Body of pancreas (tissue), 4 donors: Measurements from ENCODE around the gene PLCB4. TPM values are rescaled to one million over a fixed set of nuclear protein-coding genes. Genes with fewer than 3 reads are reported as not detected.

Source experiments
- ATAC-seq: fragments of 150-250 bp; one replicate; pipeline ENCODE4 v1.9.1; 2016
- DNase-seq, 4 donors: peaks; one replicate each; pipeline ENCODE4 v3.0.0-alpha.2; 2019
- H3K27ac ChIP-seq, 4 donors: fragments of 200-600 bp; sonication (generic); 1 replicate in 3 of 4; 2 replicates in 1 of 4; pipeline versions ENCODE4 v1.5.1 to v1.6.1; 2016 to 2019; ENCODE audit warnings: mild to moderate bottlenecking in 1 of 4, mixed read lengths in 1 of 4, moderate library complexity in 1 of 4
- H3K27me3 ChIP-seq, 2 donors: fragments of 200-600 bp; sonication (generic); one replicate each; pipeline ENCODE4 v1.6.0; 2016; ENCODE audit warnings: mild to moderate bottlenecking in 1 of 2
- H3K36me3 ChIP-seq, 2 donors: fragments of 200-600 bp; sonication (generic); replicated peaks in 1 of 2; 2 replicates each; pipeline ENCODE4 v1.5.1; 2016; ENCODE audit warnings: low read depth in 2 of 2; ENCODE audit not compliant: insufficient read depth in 1 of 2
- H3K4me1 ChIP-seq: fragments of 200-600 bp; sonication (generic); one replicate; pipeline ENCODE4 v1.6.0; 2016
- H3K4me3 ChIP-seq, 2 donors: fragments of 200-600 bp; sonication (generic); 1 replicate in 1 of 2; 2 replicates in 1 of 2; pipeline ENCODE4 v1.5.1; 2016 to 2019
- H3K9me3 ChIP-seq, 3 donors: fragments of 200-600 bp; sonication (generic); 1 replicate in 2 of 3; 2 replicates in 1 of 3; pipeline ENCODE4 v1.5.1; 2016
- CTCF ChIP-seq, 7 experiments: fragments of 450-650 bp in 4 of 7; fragments of 200-600 bp in 3 of 7; sonication (generic) in 3 of 7; IDR thresholded peaks; one replicate each; pipeline ENCODE4 v1.5.1; 2016 to 2019; ENCODE audit warnings: antibody characterized with exemption in 7 of 7
- POLR2A ChIP-seq, 3 donors: fragments of 450-650 bp; IDR thresholded peaks; one replicate each; pipeline ENCODE4 v1.6.1; 2016; ENCODE audit warnings: antibody characterized with exemption in 3 of 3, mild to moderate bottlenecking in 2 of 3
- whole genome bisulfite sequencing, 2 donors: methylation state at CpG; one replicate each; pipeline ENCODE4 v1.1.5; 2017; 5-methylcytosine and 5-hydroxymethylcytosine counted together
- intact Hi-C: fragments of 100-400 bp; cut with DNase I; formaldehyde crosslinking; loops from one replicate; pipeline ENCODE4 v1.15.1; 2023
- total RNA-seq, 2 donors: library from RNA; depleted of rRNA; stranded (reverse); fragments of >200 nt; gene quantifications; one replicate each; pipeline ENCODE4 v1.1.0, GENCODE V29; 2016

The PLCB4 gene
- total RNA-seq, 2 donors from 2014 or later = 1.3 to 3.4 TPM

GRCh38 chr20:9447182-9447581, 378.3 kb downstream of the PLCB4 start:
- Histone ChIP-seq H3K36me3 (no peaks in the 10 kb centered on the region), H3K9me3 (no peaks in the 10 kb centered on the region), H3K4me1 (no peaks in the 10 kb centered on the region), H3K27ac (no peak overlapping the region), H3K4me3 (no peak overlapping the region), H3K27me3 (no peaks in the 10 kb centered on the region)
- DNase-seq = no peak
- no peak for ATAC-seq
- intact Hi-C loops = no loop called here
- TF ChIP-seq POLR2A (IDR thresholded peaks at IDR 0.05) (no peak), CTCF (IDR thresholded peaks at IDR 0.05) (no peak)

- TF ChIP-seq POLR2A (IDR thresholded peaks at IDR 0.05) (no peak), CTCF (IDR thresholded peaks at IDR 0.05) (no peak)
- Histone ChIP-seq H3K4me1 (no peaks in the 10 kb centered on the region), H3K27ac (no peak overlapping the region), H3K36me3 (no peaks in the 10 kb centered on the region), H3K4me3 (no peak overlapping the region), H3K27me3 (no peaks in the 10 kb centered on the region), H3K9me3 (no peaks in the 10 kb centered on the region)
- WGBS, 2 donors = 56 to 68% methylated on average over 2 of the region's 2 CpGs
- no peak for ATAC-seq
- intact Hi-C loops = no loop called here
- DNase-seq = no peak
Measured at GRCh38 chr20:9453201-9453600, 384.3 kb downstream of the PLCB4 start.

- Histone ChIP-seq H3K36me3 (no peaks in the 10 kb centered on the region), H3K4me1 (no peaks in the 10 kb centered on the region), H3K27ac (no peak overlapping the region), H3K4me3 (no peak overlapping the region), H3K9me3 (no peaks in the 10 kb centered on the region), H3K27me3 (no peaks in the 10 kb centered on the region)
- DNase-seq (no peak), ATAC-seq (no peak)
- TF ChIP-seq CTCF (IDR thresholded peaks at IDR 0.05) (no peak), POLR2A (IDR thresholded peaks at IDR 0.05) (no peak)
- 64 to 65% methylated on average over 2 of the region's 2 CpGs for WGBS, 2 donors
- intact Hi-C loops = no loop called here
Measured at GRCh38 chr20:9454791-9455190, 385.9 kb downstream of the PLCB4 start.

- Histone ChIP-seq H3K9me3 (no peaks in the 10 kb centered on the region), H3K27me3 (no peaks in the 10 kb centered on the region), H3K27ac (no peak overlapping the region), H3K4me3 (no peak overlapping the region), H3K4me1 (no peaks in the 10 kb centered on the region), H3K36me3 (no peaks in the 10 kb centered on the region)
- 61 to 63% methylated on average over 2 of the region's 2 CpGs for WGBS, 2 donors
- no peak for DNase-seq
- no peak for ATAC-seq
- no peak for TF ChIP-seq POLR2A (IDR thresholded peaks at IDR 0.05)
- no peak for TF ChIP-seq CTCF (IDR thresholded peaks at IDR 0.05)
- intact Hi-C loops = no loop called here
Measured at GRCh38 chr20:9457136-9457535, 388.2 kb downstream of the PLCB4 start.

- Histone ChIP-seq H3K4me1 (no peaks in the 10 kb centered on the region), H3K4me3 (no peak overlapping the region), H3K36me3 (no peaks in the 10 kb centered on the region), H3K9me3 (no peaks in the 10 kb centered on the region), H3K27me3 (no peaks in the 10 kb centered on the region), H3K27ac (no peak overlapping the region)
- ATAC-seq (no peak), DNase-seq (peak in 3 of 4 donors; percentile 27 to 34 (median 29))
- intact Hi-C loops = no loop called here
- TF ChIP-seq CTCF (IDR thresholded peaks at IDR 0.05) (peak in 4 of 7 experiments; percentile 9 to 34 (median 24)), POLR2A (IDR thresholded peaks at IDR 0.05) (no peak)
- WGBS, 2 donors = 50 to 57% methylated on average over 1 of the region's 1 CpG
Measured at GRCh38 chr20:9458138-9458796, 389.4 kb downstream of the PLCB4 start.
